Adrenal gland (tissue), 5 donors: Measurements from ENCODE around the gene NOSTRIN.

ENCODE experiments used
- CTCF ChIP-seq, 6 experiments: fragments of 450-650 bp in 4 of 6; fragments of 200-600 bp in 2 of 6; sonication (generic) in 1 of 6; IDR thresholded peaks; 1 replicate in 5 of 6; 2 replicates in 1 of 6; pipeline versions ENCODE4 v1.5.1 to v1.8.0; 2016 to 2021; ENCODE audit warnings: antibody characterized with exemption in 6 of 6, mild to moderate bottlenecking in 2 of 6, moderate library complexity in 1 of 6
- POLR2A ChIP-seq, 2 donors: fragments of 450-650 bp; IDR thresholded peaks; one replicate each; pipeline ENCODE4 v1.6.1; 2017; ENCODE audit warnings: antibody characterized with exemption in 2 of 2, mild to moderate bottlenecking in 2 of 2, moderate library complexity in 1 of 2
- donor health status: DM: no; HTN: no; CAD: no.

DNA sequence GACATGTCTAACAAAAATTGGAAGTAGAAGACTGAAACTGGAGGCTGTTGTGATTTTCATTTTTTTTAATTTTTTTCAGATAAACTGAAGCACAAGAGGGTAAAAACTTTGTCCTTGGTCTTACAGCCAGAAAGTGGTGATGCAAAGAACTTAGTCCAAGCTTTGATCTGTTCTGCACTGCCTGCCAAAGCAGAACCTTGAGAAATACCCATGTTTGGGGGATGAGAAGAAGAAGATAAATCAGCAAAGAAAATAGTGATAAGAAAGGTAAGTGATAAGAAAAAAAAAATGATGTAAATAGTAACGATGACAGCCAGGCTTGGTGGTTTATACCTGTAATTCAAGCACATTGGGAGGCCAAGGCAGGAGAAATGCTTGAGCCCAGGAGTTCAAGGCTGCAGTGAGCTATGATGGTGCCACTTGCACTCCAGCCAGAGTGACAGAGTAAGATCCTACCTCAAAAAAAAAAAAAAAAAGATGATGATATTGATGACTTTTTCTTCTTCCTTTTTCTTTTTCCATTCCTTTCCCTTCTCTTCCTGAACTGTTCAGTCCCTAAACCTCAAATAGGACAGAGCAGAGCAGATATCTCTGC is 14.6 kb upstream of the NOSTRIN start:
- TF ChIP-seq CTCF (IDR thresholded peaks at IDR 0.05), result no peak
- TF ChIP-seq POLR2A (IDR thresholded peaks at IDR 0.05), result no peak
